Prostate gland (tissue), 2 donors: ENCODE data around the gene BBS2. TPM values are rescaled to one million over a fixed set of nuclear protein-coding genes. Genes with fewer than 3 reads are reported as not detected.

Experiments
- DNase-seq: peaks from one replicate; pipeline ENCODE4 v3.0.0-alpha.2; 2019; ENCODE audit warnings: low spot score
- H3K27ac ChIP-seq, 2 donors: fragments of 200-600 bp; sonication (generic); 2 replicates each; pipeline ENCODE4 v1.5.1; 2017 to 2019
- H3K27me3 ChIP-seq: fragments of 200-600 bp; sonication (generic); replicated peaks from 2 replicates; pipeline ENCODE4 v1.5.1; 2019; ENCODE audit not compliant: insufficient read depth
- H3K36me3 ChIP-seq, 2 donors: fragments of 200-600 bp; sonication (generic); 1 replicate in 1 of 2; 2 replicates in 1 of 2; pipeline versions ENCODE4 v1.5.1 to v1.8.1; 2017 to 2019
- H3K4me1 ChIP-seq: fragments of 200-600 bp; sonication (generic); replicated peaks from 2 replicates; pipeline ENCODE4 v1.5.1; 2019
- H3K4me3 ChIP-seq, 2 donors: fragments of 200-600 bp; sonication (generic); 2 replicates each; pipeline ENCODE4 v1.5.1; 2017 to 2019
- H3K9me3 ChIP-seq: fragments of 200-600 bp; sonication (generic); 2 replicates; pipeline ENCODE4 v1.5.1; 2017
- CTCF ChIP-seq, 4 experiments: fragments of 200-600 bp in 2 of 4; fragments of 450-650 bp in 2 of 4; sonication (generic) in 2 of 4; IDR thresholded peaks; 1 replicate in 3 of 4; 2 replicates in 1 of 4; pipeline ENCODE4 v1.5.1; 2016 to 2019; ENCODE audit warnings: antibody characterized with exemption in 4 of 4, mild to moderate bottlenecking in 2 of 4, moderate library complexity in 2 of 4
- POLR2A ChIP-seq: fragments of 450-650 bp; IDR thresholded peaks from one replicate; pipeline ENCODE4 v1.6.1; 2016; ENCODE audit warnings: antibody characterized with exemption, mild to moderate bottlenecking
- POLR2AphosphoS5 ChIP-seq: sonication (generic); formaldehyde crosslinking; IDR thresholded peaks from one replicate; pipeline ENCODE4 v1.6.1; 2017; ENCODE audit warnings: antibody characterized with exemption
- WGBS: methylation state at CpG from one replicate; pipeline ENCODE4 v1.1.5; 2018; 5-methylcytosine and 5-hydroxymethylcytosine counted together
- intact Hi-C: fragments of 100-400 bp; cut with DNase I; formaldehyde crosslinking; loops from one replicate; pipeline ENCODE4 v1.14.2; 2022
- total RNA-seq, 2 donors: library from RNA; depleted of rRNA; stranded (reverse); fragments of >200 nt; gene quantifications; one replicate each; pipeline ENCODE4 v1.1.0, GENCODE V29; 2016

BBS2 gene
- total RNA-seq, 2 donors from 2014 or later = 68.9 to 70.5 TPM

GRCh38 chr16:56514845-56515244, 5.0 kb downstream of the BBS2 start:
- TF ChIP-seq POLR2AphosphoS5 = no peak
- no peak for TF ChIP-seq CTCF (IDR thresholded peaks at IDR 0.05)
- no peak for TF ChIP-seq POLR2A
- intact Hi-C loops = loop anchor here (2.0 kb wide), 1 partner anchor 186 kb away; no protein-coding TSS in a partner anchor
- H3K9me3 ChIP-seq = no peaks in the 10 kb centered on the region
- H3K4me1 ChIP-seq = no peaks in the 10 kb centered on the region
- no peaks in the 10 kb centered on the region for H3K27me3 ChIP-seq
- H3K27ac ChIP-seq = no peak overlapping the region
- H3K4me3 ChIP-seq = no peak overlapping the region
- DNase-seq = no peak
- H3K36me3 ChIP-seq = no peaks in the 10 kb centered on the region
- 69% methylated on average over 3 of the region's 3 CpGs for WGBS

- no peaks in the 10 kb centered on the region for H3K4me1 ChIP-seq
- intact Hi-C loops = loop anchor here (2.0 kb wide), 1 partner anchor 187 kb away; no protein-coding TSS in a partner anchor
Observed at GRCh38 chr16:56513972-56514371, 5.9 kb downstream of the BBS2 start.

GRCh38 chr16:56513091-56513490, 6.7 kb downstream of the BBS2 start:
- WGBS = 96% methylated on average over 2 of the region's 2 CpGs
- Histone ChIP-seq H3K4me3 (no peak overlapping the region), H3K27ac (no peak overlapping the region), H3K27me3 (no peaks in the 10 kb centered on the region), H3K4me1 (no peaks in the 10 kb centered on the region), H3K36me3 (peaks cover 0 to 4% of the 10 kb centered on the region in 2 donors), H3K9me3 (no peaks in the 10 kb centered on the region)
- no peak for DNase-seq
- intact Hi-C loops = no loop called here
- no peak for TF ChIP-seq POLR2AphosphoS5
- TF ChIP-seq POLR2A = no peak
- TF ChIP-seq CTCF (IDR thresholded peaks at IDR 0.05) = no peak

More at GRCh38 chr16:56513972-56514371, 5.9 kb downstream of the BBS2 start:
- H3K4me3 ChIP-seq = no peak overlapping the region
- peaks cover 0 to 4% of the 10 kb centered on the region in 2 donors for H3K36me3 ChIP-seq
- no peaks in the 10 kb centered on the region for H3K27me3 ChIP-seq
- 47% methylated on average over 3 of the region's 3 CpGs for WGBS
- TF ChIP-seq POLR2AphosphoS5 (peak; percentile 41), CTCF (IDR thresholded peaks at IDR 0.05) (peak; percentile 40 to 84 (median 70)), POLR2A (no peak)
- peak; percentile 66 for DNase-seq
- H3K27ac ChIP-seq = no peak overlapping the region
- H3K9me3 ChIP-seq = no peaks in the 10 kb centered on the region

GRCh38 chr16:56512025-56512424, 7.8 kb downstream of the BBS2 start:
- 94% methylated on average over 1 of the region's 1 CpG for WGBS
- Histone ChIP-seq H3K9me3 (no peaks in the 10 kb centered on the region), H3K36me3 (peaks cover 0 to 4% of the 10 kb centered on the region in 2 donors), H3K27me3 (no peaks in the 10 kb centered on the region), H3K4me1 (no peaks in the 10 kb centered on the region), H3K27ac (no peak overlapping the region), H3K4me3 (no peak overlapping the region)
- DNase-seq = no peak
- intact Hi-C loops = no loop called here
- TF ChIP-seq CTCF (IDR thresholded peaks at IDR 0.05) (no peak), POLR2AphosphoS5 (no peak), POLR2A (no peak)

- no peak overlapping the region for H3K4me3 ChIP-seq
- no peak for DNase-seq
- 50% methylated on average over 2 of the region's 2 CpGs for WGBS
- no peaks in the 10 kb centered on the region for H3K9me3 ChIP-seq
- no peaks in the 10 kb centered on the region for H3K27me3 ChIP-seq
- peaks cover 0 to 4% of the 10 kb centered on the region in 2 donors for H3K36me3 ChIP-seq
- no peak overlapping the region for H3K27ac ChIP-seq
- TF ChIP-seq CTCF (IDR thresholded peaks at IDR 0.05) (no peak), POLR2AphosphoS5 (no peak), POLR2A (no peak)
- intact Hi-C loops = no loop called here
- no peaks in the 10 kb centered on the region for H3K4me1 ChIP-seq
Observed at GRCh38 chr16:56510544-56510943, 9.3 kb downstream of the BBS2 start.
